ENCODE measurements around the gene DNM3.
"Not testable (repeated sequence)": the region's sequence is repeated elsewhere in the genome, so short reads cannot be mapped to it uniquely, and the experiment has no call there.

DNM3 gene

DNA sequence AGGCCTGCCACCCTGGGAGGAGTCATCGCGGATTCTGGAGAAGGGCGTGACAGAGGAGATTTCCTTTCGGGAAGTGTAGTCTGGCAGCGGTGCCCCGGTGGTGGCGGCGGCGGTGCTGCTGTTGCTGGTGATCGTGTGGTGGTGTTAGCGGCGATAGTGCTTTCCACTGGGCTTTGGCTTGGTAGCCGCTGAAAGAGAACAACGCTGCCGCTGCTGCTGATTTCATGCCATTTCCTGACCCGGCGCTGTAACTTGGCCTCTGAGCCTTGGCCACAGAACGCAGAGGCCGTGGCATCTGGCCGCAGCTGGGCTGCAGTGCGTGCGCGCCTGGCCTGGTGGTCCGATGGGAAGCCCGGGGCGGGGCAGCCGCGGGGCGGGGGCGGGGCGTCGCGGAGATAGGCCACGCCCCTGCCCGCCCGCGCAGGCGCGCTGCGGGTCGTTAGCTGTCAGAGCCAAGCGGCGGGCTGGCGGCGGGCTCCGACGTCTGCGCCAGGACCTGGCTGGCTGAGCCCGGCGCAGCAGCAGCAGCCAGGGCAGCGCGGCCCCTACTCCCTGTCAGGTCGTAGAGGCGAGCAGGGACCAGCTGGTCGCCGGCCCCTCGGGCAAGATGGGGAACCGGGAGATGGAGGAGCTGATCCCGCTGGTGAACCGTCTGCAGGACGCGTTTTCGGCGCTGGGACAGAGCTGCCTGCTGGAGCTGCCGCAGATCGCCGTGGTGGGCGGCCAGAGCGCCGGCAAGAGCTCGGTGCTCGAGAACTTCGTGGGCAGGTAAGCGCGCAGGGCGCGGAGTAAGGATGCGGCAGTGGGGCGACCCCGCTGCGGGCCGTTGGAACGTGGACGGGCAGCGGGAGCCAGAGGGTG, at the start of gene DNM3:
Gene DNM3, plus strand, starts transcription at position 449 of the 861 bp plus-strand sequence. Its CDS starts 159 bp downstream, at position 608.
- in situ Hi-C loops (cut with MboI; ENCODE audit: low pct_unique_long_range_greater_than_20kb, low sequenced_read_pairs): no loop called here
- peak; percentile 78 for DNase-seq

DNA sequence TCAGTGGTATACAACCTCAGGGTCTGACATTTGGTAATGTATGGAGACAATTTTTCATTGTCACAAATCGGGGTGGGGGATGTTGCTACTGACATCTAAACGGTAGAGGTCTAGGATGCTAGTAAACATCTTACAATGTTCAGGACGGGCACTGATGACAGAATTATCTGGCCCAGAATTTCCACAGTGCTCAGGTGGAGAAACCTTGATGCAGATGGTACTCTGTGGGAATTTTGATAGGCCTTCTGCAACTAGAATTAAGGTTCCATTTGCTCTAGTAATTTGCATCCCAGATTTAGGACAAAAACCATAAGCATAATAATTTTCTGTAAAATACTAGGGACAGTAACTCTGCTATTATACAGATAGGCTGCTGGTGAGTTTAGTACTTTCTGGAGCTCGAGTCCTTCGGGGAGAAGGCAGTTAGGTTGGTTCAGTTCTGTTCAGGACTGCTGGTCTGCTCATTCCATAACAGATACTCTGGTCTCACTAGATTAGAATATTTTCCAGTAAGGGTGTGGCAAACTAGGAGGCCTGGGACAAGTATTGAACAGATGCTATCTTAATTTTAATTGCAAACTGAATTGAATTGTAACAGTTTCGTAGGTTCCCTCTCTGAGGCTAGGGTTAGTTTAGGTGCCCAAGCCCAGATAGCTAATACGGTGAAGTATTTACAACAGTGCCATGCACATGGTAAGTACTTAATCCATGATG, 48.5 kb upstream of the DNM3 start:
- in situ Hi-C loops (cut with MboI; ENCODE audit: low pct_unique_long_range_greater_than_20kb, low sequenced_read_pairs): no loop called here
- no peak for DNase-seq

DNA sequence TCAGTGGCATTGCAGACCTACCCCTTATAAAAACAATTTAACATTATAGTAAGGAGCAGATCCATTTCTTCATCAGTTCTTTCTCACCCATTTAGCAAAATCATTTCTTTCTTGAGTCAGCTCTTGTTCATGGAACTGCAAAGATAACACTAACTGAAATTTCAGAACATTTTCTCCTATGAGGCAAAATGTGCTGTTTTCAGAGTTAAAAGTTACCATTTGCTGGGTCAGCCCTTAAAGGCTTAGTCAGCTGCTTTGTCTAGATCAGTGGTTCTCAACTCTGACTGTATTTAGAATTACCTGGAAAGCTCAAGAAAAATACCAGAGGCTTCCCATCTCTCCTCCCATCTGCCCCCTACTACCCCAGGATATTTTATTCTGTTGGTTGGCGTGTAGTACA, 47.7 kb upstream of the DNM3 start:
- in situ Hi-C loops (cut with MboI; ENCODE audit: low pct_unique_long_range_greater_than_20kb, low sequenced_read_pairs): no loop called here
- DNase-seq: no peak

DNA sequence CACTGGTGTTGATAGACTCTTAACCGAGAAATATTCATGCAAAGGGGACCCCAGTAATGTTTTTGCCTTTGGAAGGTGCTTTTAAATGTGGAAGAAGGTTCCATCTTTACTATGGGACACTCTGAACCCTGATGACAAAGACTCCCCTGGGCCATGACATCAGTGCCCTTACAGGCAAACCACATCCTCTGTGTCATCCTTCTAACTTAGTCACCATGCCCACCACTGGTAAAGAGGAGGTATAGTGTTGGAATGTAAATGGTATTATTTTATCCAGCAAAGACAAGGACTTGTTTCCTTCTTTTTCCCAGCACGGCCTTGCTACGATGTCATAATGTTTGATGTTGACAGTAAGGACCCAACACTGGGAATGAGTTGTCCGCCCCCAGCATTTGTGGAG, 47.2 kb upstream of the DNM3 start:
- DNase-seq: no peak
- in situ Hi-C loops (cut with MboI; ENCODE audit: low pct_unique_long_range_greater_than_20kb, low sequenced_read_pairs): no loop called here

DNA sequence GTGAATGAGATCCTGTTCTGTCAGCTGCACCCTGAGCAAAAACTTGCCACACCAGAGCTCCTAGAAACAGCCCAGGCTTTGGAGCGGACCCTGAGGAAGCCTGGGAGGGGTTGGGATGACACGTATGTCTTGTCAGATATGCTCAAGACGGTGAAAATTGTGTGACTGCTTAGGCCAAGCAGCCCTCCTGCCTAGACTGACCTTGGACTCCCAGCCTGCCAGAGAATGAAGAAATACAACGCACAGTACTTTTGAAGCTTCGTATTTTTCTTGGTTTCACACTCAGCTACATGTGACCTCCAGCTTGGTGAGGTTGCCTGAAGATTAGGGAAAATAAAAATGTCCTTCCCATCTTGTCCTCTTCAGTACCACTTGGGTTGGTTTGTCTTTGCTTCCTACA, 44.7 kb upstream of the DNM3 start:
- in situ Hi-C loops (cut with MboI; ENCODE audit: low pct_unique_long_range_greater_than_20kb, low sequenced_read_pairs): no loop called here
- no peak for DNase-seq

DNA sequence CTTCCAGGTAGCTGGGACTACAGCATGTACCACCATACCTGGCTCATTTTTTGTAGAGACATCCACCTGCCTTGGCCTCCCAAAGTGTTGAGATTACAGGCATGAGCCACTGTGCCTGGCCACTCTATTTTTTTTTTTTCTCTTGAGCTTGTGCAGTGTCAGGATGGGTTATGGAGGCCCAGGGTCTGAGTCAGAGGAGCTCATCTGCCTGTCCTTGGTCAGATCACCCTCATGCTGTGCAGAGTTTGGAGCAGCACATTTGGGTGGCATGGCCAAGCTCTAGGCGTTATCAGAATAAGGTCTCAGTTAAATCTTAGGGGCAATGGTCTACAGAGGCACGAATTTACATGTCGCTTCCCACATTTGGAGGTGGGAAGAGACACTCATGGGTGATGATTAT, 43.0 kb upstream of the DNM3 start:
- in situ Hi-C loops (cut with MboI; ENCODE audit: low pct_unique_long_range_greater_than_20kb, low sequenced_read_pairs): no loop called here
- no peak for DNase-seq

DNA sequence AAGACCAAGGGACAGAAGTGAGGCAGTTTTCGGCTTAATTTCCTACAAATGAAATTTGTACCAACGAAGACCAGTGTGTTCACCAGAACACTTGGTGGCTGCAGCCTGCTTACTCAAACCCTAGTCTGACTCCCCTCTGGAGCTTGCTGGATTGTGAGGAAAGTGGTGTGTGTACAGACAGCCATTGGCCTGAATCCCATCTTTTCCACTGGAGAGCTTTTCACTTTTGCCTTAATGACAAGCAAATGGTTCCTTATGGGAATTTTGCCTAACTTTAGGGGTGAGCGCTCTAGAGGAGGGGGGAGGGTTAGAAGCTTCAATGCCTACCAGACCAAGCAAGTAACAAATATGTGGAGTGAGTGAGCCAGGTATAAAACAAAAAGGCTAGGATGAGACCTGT, 42.5 kb upstream of the DNM3 start:
- no peak for DNase-seq
- in situ Hi-C loops (cut with MboI; ENCODE audit: low pct_unique_long_range_greater_than_20kb, low sequenced_read_pairs): no loop called here

DNA sequence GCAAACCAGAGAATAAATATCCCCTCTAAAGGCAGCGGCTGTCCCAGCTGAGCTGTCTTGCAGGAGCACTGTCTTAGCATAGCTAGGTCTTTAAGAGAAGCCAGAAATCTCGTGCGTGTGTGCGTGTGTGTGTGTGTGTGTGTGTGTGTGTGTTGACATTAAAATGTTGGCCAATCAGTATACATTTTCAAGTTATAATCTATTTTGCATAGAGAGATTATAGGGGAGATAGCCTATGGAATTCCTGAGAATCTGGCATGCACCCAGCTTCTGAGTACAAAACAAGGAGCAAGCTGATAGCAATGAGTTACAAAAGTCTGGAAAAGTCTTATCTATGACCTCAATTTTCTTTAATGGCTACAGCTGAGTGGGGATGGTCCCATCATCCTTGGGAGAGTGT, 42.1 kb upstream of the DNM3 start:
- in situ Hi-C loops (cut with MboI; ENCODE audit: low pct_unique_long_range_greater_than_20kb, low sequenced_read_pairs): no loop called here
- no peak for DNase-seq

DNA sequence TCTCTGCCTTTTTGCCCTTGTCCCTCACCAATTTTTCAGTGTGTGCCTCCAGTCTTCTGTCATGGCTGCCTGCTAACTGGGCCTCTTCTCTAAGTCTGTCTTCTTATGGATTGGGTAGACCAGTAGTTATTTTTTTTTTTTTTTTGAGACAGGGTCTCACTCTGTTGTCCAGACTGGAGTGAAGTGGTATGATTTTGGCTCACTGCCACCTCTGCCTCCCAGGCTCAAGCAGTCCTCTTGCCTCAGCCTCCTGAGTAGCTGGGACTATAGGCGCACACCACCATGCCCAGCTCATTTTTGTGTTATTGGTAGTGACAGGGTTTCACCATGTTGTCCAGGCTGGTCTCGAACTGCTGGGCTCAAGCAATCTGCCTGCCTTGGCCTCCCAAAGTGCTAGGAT, 41.6 kb upstream of the DNM3 start:
- in situ Hi-C loops (cut with MboI; ENCODE audit: low pct_unique_long_range_greater_than_20kb, low sequenced_read_pairs): loop anchor here (25.0 kb wide), 1 partner anchor 188 kb away; no protein-coding TSS in a partner anchor
- DNase-seq: not testable (repeated sequence)

DNA sequence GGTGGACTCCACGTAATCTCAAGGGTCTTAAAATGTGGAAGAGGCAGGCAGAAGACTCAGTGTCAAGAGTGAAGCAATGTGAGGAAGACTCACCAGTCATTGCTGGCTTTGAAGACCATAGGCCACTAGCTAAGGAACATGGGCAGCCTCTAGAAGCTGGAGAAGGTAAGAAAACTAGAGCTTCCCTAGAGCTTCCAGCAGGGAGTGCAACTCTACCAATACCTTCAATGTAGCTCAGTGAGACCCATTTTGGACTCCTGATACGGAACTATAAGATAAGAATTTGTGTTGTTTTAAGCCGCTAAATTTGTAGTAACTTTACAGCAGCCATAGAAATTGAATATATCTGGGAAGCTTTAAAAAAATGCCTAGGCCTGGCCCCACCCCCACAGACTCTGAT, 41.0 kb upstream of the DNM3 start:
- in situ Hi-C loops (cut with MboI; ENCODE audit: low pct_unique_long_range_greater_than_20kb, low sequenced_read_pairs): loop anchor here (25.0 kb wide), 1 partner anchor 187 kb away; no protein-coding TSS in a partner anchor
- DNase-seq: no peak

DNA sequence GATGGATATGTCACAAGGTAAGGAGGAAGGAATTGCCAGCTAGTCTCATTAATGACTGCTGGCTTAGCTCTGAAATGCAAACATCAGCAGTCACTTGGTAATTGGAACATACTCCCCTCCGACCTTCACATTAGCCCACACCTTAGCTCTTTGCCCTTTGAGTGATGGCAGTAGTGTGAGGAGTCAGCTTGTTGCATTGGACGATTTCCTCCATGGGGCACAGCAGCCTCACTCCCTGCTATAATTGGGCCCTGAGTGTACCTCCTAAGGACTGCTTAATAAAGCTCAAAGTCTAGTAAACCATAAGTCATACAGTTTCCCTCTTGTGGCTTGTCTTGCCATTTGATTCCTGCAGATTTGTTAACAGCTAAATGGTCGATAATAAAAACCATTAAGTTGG, 40.4 kb upstream of the DNM3 start:
- in situ Hi-C loops (cut with MboI; ENCODE audit: low pct_unique_long_range_greater_than_20kb, low sequenced_read_pairs): loop anchor here (25.0 kb wide), 1 partner anchor 186 kb away; no protein-coding TSS in a partner anchor

DNA sequence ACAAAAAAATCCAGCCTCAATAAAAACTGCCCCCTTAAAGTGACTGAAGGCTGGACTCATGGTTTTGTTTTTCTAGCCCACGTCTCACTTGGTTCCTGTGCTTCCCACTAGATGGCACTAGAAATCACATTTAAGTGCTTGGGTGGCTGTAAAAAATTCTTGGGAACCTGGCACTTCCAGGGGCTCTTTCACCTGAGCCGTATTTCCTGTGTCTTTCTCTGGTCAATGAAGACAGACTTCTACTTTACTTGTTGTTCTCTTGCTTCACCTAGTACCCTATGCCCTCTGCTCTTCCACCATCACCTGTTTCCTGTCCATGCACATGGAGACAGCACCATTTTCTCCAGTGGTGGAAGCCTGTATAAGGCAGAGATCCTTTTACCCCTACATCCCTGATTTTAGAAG, 39.8 kb upstream of the DNM3 start:
- in situ Hi-C loops (cut with MboI; ENCODE audit: low pct_unique_long_range_greater_than_20kb, low sequenced_read_pairs): loop anchor here (25.0 kb wide), 1 partner anchor 186 kb away; no protein-coding TSS in a partner anchor

More for the DNA sequence above, 40.4 kb upstream of the DNM3 start:
- no peak for DNase-seq

DNA sequence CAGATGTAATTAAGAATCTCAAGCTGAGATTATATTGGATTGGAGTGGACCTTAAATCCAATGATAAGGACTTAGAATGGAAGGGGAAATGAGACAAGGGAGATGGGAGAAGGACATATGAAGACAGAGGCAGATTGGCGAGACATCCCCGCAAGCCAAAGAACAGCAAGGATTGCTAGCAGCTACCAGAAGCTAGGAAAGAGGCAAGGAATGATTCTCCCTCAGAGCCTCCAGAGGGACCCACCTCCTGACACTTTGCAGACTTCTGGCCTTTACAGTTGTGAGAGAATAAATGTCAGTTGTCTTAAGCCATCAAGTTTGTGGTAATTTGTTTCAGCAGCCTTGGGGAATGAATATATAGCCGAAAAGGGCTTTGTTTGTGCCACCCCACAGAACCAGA, 39.1 kb upstream of the DNM3 start:
- in situ Hi-C loops (cut with MboI; ENCODE audit: low pct_unique_long_range_greater_than_20kb, low sequenced_read_pairs): loop anchor here (25.0 kb wide), 1 partner anchor 185 kb away; no protein-coding TSS in a partner anchor
- no peak for DNase-seq

More for the DNA sequence above, 39.8 kb upstream of the DNM3 start:
- peak; percentile 66 for DNase-seq

DNA sequence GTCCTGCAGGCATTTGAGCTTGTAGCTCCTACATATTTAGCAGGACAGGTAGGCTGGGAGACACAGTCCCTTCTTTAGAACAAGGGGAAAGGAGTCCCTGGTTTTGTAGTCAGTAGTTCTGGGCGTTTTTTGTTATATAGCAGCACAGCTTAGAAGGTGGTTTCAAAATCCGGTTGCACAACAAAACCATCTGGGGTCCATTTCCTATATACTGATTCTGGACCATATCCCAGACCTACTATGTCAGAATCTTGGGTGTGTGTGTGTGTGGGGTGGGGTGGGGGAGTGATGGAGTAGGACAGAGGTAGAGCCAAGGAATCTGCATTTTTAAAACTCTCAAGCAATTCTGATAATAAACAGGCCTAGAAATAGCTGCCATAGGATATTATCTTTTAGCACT, 38.3 kb upstream of the DNM3 start:
- DNase-seq: no peak
- in situ Hi-C loops (cut with MboI; ENCODE audit: low pct_unique_long_range_greater_than_20kb, low sequenced_read_pairs): loop anchor here (25.0 kb wide), 1 partner anchor 184 kb away; no protein-coding TSS in a partner anchor

DNA sequence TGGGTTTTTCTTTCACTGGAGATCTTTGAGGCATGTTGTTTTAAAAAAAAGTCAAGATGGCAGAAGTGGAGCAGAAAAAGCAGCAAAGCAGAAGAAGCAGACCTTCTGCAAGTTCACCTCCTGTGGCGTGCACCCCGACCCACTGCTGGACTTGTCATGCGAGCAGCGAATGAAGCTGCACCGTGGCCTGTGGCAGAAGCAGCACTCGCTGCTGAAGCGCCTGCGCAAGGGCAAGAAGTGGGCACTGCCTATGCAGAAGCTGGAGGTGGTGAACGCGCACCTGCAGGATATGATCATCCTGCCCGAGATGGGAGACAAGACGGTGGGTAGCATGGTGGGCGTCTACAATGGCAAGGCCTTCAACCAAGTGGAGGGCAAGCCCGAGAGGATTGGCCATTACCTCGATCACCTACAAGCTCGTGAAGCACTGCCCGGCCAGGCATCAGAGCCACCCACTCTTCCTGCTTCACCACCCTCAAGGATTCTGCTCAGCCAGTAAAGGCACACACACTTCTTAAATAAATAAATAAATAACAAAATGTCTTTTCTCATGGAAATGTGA, 37.8 kb upstream of the DNM3 start:
- in situ Hi-C loops (cut with MboI; ENCODE audit: low pct_unique_long_range_greater_than_20kb, low sequenced_read_pairs): loop anchor here (25.0 kb wide), 1 partner anchor 184 kb away; no protein-coding TSS in a partner anchor

DNA sequence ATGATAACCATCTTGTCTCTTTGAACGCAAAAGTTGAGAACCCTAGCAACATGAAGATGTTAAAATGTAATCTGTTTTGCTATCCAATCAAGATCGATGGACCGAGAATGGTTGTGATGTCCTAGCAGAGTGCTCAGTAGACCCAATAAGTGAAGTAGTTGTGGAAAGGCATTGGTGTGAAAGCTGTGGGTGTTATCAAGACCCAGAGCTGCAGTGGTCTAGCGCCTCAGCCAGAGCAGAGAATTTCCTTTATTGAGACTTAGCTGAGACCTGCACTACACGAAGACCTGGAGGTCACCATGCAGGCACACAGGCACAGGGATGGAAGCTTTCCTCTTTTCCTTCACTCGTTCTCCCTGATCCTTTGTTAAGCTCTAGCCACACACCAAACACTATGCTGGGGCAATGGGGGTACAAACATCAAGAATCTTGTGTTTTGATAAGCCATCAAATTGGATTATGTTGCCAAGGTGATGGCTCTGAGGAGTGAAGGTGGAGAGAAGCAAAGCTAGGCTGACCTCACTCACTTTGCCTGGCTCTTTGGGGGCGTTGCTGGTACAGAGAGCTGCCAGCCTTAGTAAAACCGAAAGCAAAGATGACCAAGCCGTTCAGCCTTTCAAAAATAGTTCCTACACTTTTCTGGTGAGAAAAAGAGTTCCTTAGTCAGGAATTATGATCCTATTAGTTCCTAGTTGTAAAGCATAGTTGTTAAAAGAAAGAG, 35.7 kb upstream of the DNM3 start:
- no peak for DNase-seq
- in situ Hi-C loops (cut with MboI; ENCODE audit: low pct_unique_long_range_greater_than_20kb, low sequenced_read_pairs): loop anchor here (25.0 kb wide), 1 partner anchor 182 kb away; no protein-coding TSS in a partner anchor

More for the DNA sequence above, 37.8 kb upstream of the DNM3 start:
- DNase-seq: no peak

DNA sequence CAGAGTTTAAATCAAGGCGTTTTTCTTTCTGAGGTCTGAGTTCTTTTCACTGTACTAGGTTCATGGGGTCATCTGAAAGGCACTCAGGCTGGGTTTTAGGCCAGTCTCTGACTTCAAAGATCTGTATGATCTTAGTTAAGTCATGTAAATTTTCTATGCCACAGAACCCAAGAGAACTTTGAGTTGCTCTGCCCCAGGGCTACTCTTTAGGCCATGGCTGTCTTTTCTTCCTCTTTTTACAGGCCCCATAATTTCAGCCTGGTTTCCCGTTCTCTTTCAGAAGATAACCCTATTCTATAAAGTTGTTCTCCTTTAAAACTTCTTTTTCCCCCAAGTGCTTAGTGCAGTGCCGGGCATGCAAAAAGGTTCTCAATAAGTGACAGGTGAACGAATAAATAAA, 33.7 kb upstream of the DNM3 start:
- DNase-seq: peak; percentile 30
- in situ Hi-C loops (cut with MboI; ENCODE audit: low pct_unique_long_range_greater_than_20kb, low sequenced_read_pairs): loop anchor here (25.0 kb wide), 1 partner anchor 180 kb away; no protein-coding TSS in a partner anchor

DNA sequence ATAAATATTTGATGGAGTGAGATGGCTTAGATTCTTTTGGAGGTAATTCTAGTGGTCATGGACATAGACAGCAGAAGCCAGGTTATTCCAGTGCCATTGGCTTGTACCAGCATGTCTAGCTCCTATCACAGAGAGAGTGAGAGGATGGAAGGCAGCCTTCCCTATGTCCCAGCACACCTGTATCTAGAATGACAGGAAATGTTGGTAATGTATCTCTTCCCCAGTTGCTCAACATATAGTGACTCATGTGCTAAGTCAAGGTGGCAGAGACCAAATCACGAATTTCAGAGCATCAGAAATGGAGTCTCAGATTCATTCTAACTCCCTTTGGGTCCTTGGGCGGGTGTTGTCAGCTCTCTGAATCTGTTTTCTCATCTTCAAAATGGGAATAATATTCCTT, 31.5 kb upstream of the DNM3 start:
- in situ Hi-C loops (cut with MboI; ENCODE audit: low pct_unique_long_range_greater_than_20kb, low sequenced_read_pairs): loop anchor here (25.0 kb wide), 1 partner anchor 177 kb away; no protein-coding TSS in a partner anchor
- DNase-seq: no peak

DNA sequence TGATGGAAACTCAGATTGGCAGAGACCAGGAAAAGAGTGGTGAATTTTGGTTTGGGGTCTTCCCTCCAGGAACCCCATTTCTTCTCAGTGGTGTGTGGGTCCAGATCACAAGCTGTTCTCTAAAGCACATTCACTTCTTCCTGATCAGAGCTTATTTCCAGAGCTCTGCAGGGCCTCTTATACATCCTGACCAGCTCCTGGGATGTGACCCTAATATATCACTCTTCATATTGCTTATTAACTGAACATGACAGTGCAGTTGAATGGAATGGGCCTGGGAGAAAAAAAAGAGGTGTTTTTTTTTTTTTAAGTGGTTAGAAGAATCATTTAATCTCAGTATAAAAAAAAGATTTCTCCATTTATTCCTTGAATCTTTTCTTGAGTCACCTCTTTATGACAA, 29.6 kb upstream of the DNM3 start:
- in situ Hi-C loops (cut with MboI; ENCODE audit: low pct_unique_long_range_greater_than_20kb, low sequenced_read_pairs): loop anchor here (25.0 kb wide), 1 partner anchor 176 kb away; no protein-coding TSS in a partner anchor
- no peak for DNase-seq
